KOPT-K1 (cell line): ENCODE results near the gene KLHL21.

Experiments
- H3K27ac ChIP-seq: fragments of 200-600 bp; sonication (generic); 2 replicates; pipeline ENCODE4 v1.5.1; 2016; ENCODE audit warnings: antibody characterized with exemption, mild to moderate bottlenecking, low read depth, low read length; ENCODE audit not compliant: poor library complexity, severe bottlenecking
- H3K36me3 ChIP-seq: fragments of 200-600 bp; sonication (generic); 2 replicates; pipeline ENCODE4 v1.5.1; 2017; ENCODE audit warnings: antibody characterized with exemption, mild to moderate bottlenecking, low read length, moderate library complexity; ENCODE audit not compliant: insufficient read depth
- H3K9me3 ChIP-seq: fragments of 200-600 bp; sonication (generic); 2 replicates; pipeline ENCODE4 v1.5.1; 2017; ENCODE audit warnings: antibody characterized with exemption, low read length, mild to moderate bottlenecking; ENCODE audit not compliant: insufficient read depth, poor library complexity, severe bottlenecking

The KLHL21 gene

DNA sequence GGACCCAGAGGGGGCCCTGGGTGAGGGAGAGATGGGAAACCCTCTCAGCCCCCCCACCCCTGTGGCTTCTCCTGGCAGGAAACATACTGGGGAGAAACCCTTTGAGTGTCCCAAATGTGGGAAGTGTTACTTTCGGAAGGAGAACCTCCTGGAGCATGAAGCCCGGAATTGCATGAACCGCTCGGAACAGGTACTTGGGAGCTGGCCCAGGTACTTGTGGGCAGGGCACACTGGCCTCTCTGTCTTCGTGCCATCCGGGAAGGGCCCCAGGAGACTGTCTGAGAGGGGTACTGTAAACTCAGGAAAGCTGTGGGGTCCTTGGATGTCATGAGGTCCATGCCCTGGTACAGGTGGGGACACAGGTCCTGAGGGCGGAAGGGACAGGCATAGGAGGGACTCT lies 16.8 kb downstream of the KLHL21 start:
- H3K36me3 ChIP-seq = peaks cover 51% of the 10 kb centered on the region
- H3K9me3 ChIP-seq = no peaks in the 10 kb centered on the region
- no peak overlapping the region for H3K27ac ChIP-seq

GRCh38 chr1:6585081-6585722 lies 17.5 kb downstream of the KLHL21 start:
- Histone ChIP-seq H3K9me3 (no peaks in the 10 kb centered on the region), H3K36me3 (peaks cover 45% of the 10 kb centered on the region), H3K27ac (no peak overlapping the region)

GRCh38 chr1:6584126-6585080 lies 18.3 kb downstream of the KLHL21 start:
- Histone ChIP-seq H3K36me3 (peaks cover 37% of the 10 kb centered on the region), H3K27ac (no peak overlapping the region), H3K9me3 (no peaks in the 10 kb centered on the region)

DNA sequence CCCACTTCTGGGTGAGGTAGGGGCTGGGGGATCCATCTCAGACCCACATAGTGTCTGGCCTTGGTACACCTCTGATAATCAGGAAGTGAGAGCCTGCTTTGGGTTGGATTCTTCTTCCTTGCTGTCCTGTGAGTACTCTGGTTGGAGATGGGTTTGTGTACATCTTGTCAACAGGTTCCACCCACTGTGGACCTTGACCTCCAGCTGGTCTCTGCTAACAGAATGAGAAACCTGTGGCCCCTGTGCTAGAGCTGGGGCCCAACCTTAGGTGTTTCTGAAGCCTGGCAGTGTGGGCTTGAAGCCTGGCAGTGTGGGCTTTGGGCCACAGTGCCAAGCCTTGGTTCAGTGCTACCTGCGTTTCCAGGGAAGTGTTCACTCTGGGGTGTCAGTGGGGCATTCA lies 20.3 kb downstream of the KLHL21 start:
- Histone ChIP-seq H3K9me3 (no peaks in the 10 kb centered on the region), H3K36me3 (peaks cover 17% of the 10 kb centered on the region; the same call in 1 of the 2 replicates), H3K27ac (no peak overlapping the region)

DNA sequence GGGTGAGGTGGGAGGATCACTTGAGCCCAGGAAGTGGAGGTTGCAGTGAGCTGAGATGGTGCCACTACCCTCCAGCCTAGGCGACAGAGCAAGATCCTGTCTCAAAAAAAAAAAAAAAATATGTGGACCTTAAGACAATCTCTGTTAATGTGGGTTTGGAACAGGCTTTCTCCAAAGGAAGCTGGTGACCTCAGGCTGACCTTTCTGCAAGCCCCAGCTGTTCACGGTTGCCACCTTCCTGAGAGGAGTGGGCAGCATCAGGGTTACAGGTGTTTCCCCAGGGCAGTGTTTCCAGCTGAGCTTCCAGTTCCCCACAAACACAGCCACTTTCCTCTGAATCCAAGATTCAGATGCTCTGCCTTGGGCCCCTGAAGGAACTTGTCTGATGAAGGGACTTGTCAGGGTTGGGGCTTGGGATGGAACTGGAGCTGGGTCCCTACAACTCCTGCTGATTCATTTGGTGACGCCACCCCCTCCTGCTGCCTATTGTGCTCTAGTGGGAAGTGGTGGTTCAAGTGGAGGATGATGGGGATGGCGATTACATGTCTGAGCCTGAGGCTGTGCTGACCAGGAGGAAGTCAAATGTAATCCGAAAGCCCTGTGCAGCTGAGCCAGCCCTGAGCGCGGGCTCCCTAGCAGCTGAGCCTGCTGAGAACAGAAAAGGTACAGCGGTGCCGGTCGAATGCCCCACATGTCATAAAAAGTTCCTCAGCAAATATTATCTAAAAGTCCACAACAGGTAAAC lies 20.9 kb downstream of the KLHL21 start:
- H3K9me3 ChIP-seq = no peaks in the 10 kb centered on the region
- H3K27ac ChIP-seq = no peak overlapping the region
- H3K36me3 ChIP-seq = peaks cover 10% of the 10 kb centered on the region; the same call in 1 of the 2 replicates

DNA sequence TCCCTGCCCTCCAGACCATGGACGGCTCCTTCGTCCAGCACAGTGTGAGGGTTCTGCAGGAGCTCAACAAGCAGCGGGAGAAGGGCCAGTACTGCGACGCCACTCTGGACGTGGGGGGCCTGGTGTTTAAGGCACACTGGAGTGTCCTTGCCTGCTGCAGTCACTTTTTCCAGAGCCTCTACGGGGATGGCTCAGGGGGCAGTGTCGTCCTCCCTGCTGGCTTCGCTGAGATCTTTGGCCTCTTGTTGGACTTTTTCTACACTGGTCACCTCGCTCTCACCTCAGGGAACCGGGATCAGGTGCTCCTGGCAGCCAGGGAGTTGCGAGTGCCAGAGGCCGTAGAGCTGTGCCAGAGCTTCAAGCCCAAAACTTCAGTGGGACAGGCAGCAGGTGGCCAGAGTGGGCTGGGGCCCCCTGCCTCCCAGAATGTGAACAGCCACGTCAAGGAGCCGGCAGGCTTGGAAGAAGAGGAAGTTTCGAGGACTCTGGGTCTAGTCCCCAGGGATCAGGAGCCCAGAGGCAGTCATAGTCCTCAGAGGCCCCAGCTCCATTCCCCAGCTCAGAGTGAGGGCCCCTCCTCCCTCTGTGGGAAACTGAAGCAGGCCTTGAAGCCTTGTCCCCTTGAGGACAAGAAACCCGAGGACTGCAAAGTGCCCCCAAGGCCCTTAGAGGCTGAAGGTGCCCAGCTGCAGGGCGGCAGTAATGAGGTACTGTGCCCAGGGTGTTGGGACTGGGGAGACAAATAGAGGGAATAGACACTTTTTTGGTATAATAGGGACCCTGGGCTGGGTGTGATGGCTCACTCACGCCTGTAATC lies 21.9 kb downstream of the KLHL21 start:
- Histone ChIP-seq H3K36me3 (peaks cover 8% of the 10 kb centered on the region; the same call in 1 of the 2 replicates), H3K9me3 (no peaks in the 10 kb centered on the region), H3K27ac (peak overlapping the region; percentile 55)

- Histone ChIP-seq H3K9me3 (no peaks in the 10 kb centered on the region), H3K36me3 (peaks cover 8% of the 10 kb centered on the region; the same call in 1 of the 2 replicates), H3K27ac (peak overlapping the region; percentile 55)
These were observed 22.5 kb downstream of the KLHL21 start for GRCh38 chr1:6580119-6580592.

- peaks cover 8% of the 10 kb centered on the region; the same call in 1 of the 2 replicates for H3K36me3 ChIP-seq
- H3K27ac ChIP-seq = peak within 1 kb of the TSS; percentile 55
- H3K9me3 ChIP-seq = no peaks in the 10 kb centered on the region
These were observed 23.1 kb downstream of the KLHL21 start, which contains the start of gene ZBTB48 for GRCh38 chr1:6579374-6580118. Gene ZBTB48 (plus strand): TSS chr1:6579994. CDS start chr1:6580610, 616 bp downstream.

DNA sequence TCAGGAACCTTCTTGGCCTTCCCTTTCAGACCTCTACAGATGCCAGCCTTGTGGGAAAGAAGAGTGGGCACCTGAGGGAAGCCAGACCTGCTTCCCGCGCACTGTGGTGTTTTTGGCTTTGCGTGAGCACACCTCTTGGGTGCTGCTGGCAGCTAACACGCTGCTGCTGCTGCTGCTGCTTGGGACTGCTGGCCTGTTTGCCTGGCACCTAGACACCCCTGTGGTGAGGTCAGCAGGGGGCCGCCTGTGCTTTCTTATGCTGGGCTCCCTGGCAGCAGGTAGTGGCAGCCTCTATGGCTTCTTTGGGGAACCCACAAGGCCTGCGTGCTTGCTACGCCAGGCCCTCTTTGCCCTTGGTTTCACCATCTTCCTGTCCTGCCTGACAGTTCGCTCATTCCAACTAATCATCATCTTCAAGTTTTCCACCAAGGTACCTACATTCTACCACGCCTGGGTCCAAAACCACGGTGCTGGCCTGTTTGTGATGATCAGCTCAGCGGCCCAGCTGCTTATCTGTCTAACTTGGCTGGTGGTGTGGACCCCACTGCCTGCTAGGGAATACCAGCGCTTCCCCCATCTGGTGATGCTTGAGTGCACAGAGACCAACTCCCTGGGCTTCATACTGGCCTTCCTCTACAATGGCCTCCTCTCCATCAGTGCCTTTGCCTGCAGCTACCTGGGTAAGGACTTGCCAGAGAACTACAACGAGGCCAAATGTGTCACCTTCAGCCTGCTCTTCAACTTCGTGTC lies 23.9 kb downstream of the KLHL21 start:
- no peak overlapping the region for H3K27ac ChIP-seq
- H3K9me3 ChIP-seq = no peaks in the 10 kb centered on the region
- peaks cover 8% of the 10 kb centered on the region; the same call in 1 of the 2 replicates for H3K36me3 ChIP-seq

- H3K36me3 ChIP-seq = peaks cover 8% of the 10 kb centered on the region; the same call in 1 of the 2 replicates
- no peaks in the 10 kb centered on the region for H3K9me3 ChIP-seq
- H3K27ac ChIP-seq = no peak overlapping the region
These were observed 24.7 kb downstream of the KLHL21 start for GRCh38 chr1:6577831-6578525.

DNA sequence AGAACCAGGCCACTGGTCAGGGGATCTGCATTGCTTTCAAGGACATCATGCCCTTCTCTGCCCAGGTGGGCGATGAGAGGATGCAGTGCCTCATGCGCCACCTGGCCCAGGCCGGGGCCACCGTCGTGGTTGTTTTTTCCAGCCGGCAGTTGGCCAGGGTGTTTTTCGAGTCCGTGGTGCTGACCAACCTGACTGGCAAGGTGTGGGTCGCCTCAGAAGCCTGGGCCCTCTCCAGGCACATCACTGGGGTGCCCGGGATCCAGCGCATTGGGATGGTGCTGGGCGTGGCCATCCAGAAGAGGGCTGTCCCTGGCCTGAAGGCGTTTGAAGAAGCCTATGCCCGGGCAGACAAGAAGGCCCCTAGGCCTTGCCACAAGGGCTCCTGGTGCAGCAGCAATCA lies 27.9 kb downstream of the KLHL21 start:
- H3K27ac ChIP-seq = no peak overlapping the region
- no peaks in the 10 kb centered on the region for H3K36me3 ChIP-seq
- no peaks in the 10 kb centered on the region for H3K9me3 ChIP-seq

GRCh38 chr1:6574025-6574620 lies 28.5 kb downstream of the KLHL21 start:
- Histone ChIP-seq H3K27ac (no peak overlapping the region), H3K36me3 (no peaks in the 10 kb centered on the region), H3K9me3 (no peaks in the 10 kb centered on the region)
